Ascending aorta (tissue), 2 donors: ENCODE results near the gene DNAJC8. TPM values are rescaled to one million over a fixed set of nuclear protein-coding genes. Genes with fewer than 3 reads are reported as not detected.

Experiments
- DNase-seq, 2 donors: peaks; one replicate each; pipeline ENCODE4 v3.0.0-alpha.2; 2019; ENCODE audit warnings: low spot score in 2 of 2
- H3K27ac ChIP-seq, 2 donors: fragments of 200-600 bp; sonication (generic); one replicate each; pipeline ENCODE4 v1.5.1; 2016 to 2017; ENCODE audit warnings: mild to moderate bottlenecking in 1 of 2
- H3K27me3 ChIP-seq: fragments of 200-600 bp; sonication (generic); one replicate; pipeline ENCODE4 v1.5.1; 2017
- H3K36me3 ChIP-seq, 2 donors: fragments of 200-600 bp; sonication (generic); one replicate each; pipeline ENCODE4 v1.5.1; 2016
- H3K4me1 ChIP-seq, 2 donors: fragments of 200-600 bp; sonication (generic); one replicate each; pipeline ENCODE4 v1.5.1; 2016 to 2017; ENCODE audit warnings: mild to moderate bottlenecking in 1 of 2
- H3K4me3 ChIP-seq, 2 donors: fragments of 200-600 bp; sonication (generic); one replicate each; pipeline ENCODE4 v1.5.1; 2016 to 2017; ENCODE audit warnings: mild to moderate bottlenecking in 1 of 2
- H3K9me3 ChIP-seq, 2 donors: fragments of 200-600 bp; sonication (generic); one replicate each; pipeline ENCODE4 v1.5.1; 2016
- CTCF ChIP-seq, 3 experiments: fragments of 200-600 bp in 2 of 3; fragments of 450-650 bp in 1 of 3; sonication (generic) in 2 of 3; IDR thresholded peaks; one replicate each; pipeline ENCODE4 v1.5.1; 2016 to 2019; ENCODE audit warnings: antibody characterized with exemption in 3 of 3, mild to moderate bottlenecking in 1 of 3, moderate library complexity in 1 of 3
- intact Hi-C: fragments of 100-400 bp; cut with DNase I; formaldehyde crosslinking; loops from one replicate; pipeline ENCODE4 v1.15.1; 2023
- total RNA-seq: library from RNA; depleted of rRNA; stranded (reverse); fragments of >200 nt; gene quantifications from one replicate; pipeline ENCODE4 v1.1.0, GENCODE V29; 2016

The DNAJC8 gene
- total RNA-seq, 1 donor from 2014 or later: 65.2 TPM

- intact Hi-C loops: no loop called here
- H3K4me3 ChIP-seq: no peak overlapping the region
- H3K9me3 ChIP-seq: no peaks in the 10 kb centered on the region
- peaks cover 9 to 12% of the 10 kb centered on the region in 2 donors for H3K36me3 ChIP-seq
- TF ChIP-seq CTCF (IDR thresholded peaks at IDR 0.05): no peak
- no peaks in the 10 kb centered on the region for H3K27me3 ChIP-seq
- no peak for DNase-seq
- no peak overlapping the region for H3K27ac ChIP-seq
- H3K4me1 ChIP-seq: peaks cover 0 to 17% of the 10 kb centered on the region in 2 donors
Observed at GRCh38 chr1:28266920-28267322, 34.1 kb upstream of the DNAJC8 start.

DNA sequence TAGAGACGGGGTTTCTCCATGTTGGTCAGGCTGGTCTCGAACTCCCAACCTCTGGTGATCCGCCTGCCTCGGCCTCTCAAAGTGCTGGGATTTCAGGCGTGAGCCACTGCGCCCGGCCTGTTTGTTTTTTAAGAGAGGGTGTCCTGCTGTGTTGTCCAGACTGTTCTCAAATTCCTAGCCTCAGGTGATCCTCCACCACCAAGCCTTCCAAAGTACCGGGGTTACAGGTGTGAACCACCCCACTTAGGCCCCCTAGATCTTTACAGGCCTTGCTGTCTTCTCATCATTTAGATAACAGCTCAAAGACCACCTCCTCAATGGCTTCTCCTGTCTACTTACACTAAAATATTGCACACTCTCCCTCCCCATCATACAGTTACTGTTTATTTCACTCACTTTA, 32.7 kb upstream of the DNAJC8 start:
- H3K4me3 ChIP-seq: no peak overlapping the region
- H3K9me3 ChIP-seq: no peaks in the 10 kb centered on the region
- no peaks in the 10 kb centered on the region for H3K27me3 ChIP-seq
- peaks cover 0 to 3% of the 10 kb centered on the region in 2 donors for H3K36me3 ChIP-seq
- TF ChIP-seq CTCF (IDR thresholded peaks at IDR 0.05): no peak
- no peak overlapping the region for H3K27ac ChIP-seq
- intact Hi-C loops: no loop called here
- peaks cover 5 to 30% of the 10 kb centered on the region in 2 donors for H3K4me1 ChIP-seq
- no peak for DNase-seq

DNA sequence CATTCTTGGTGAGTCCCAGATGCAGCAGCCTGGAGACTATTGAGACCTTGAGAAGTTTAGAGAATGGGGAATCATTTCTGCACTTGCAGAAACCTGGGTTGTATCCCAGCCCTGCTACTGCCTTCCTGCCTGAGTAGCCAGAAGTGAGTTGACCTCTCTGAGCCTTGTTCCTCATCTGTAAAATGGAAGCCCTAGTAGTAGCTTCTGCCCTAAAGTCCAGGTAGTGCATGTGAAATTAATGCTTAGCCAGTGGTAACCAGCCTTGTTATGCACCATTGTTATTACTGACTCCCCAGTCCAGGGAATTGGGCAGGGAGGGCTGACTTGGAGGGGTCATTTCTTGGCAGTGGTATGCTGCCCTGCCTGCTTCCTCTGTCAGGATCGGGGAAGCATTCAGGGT, 32.1 kb upstream of the DNAJC8 start:
- Histone ChIP-seq H3K27ac (no peak overlapping the region), H3K27me3 (no peaks in the 10 kb centered on the region), H3K36me3 (no peaks in the 10 kb centered on the region), H3K4me1 (peaks cover 5 to 32% of the 10 kb centered on the region in 2 donors), H3K9me3 (no peaks in the 10 kb centered on the region), H3K4me3 (no peak overlapping the region)
- intact Hi-C loops: no loop called here
- DNase-seq: no peak
- TF ChIP-seq CTCF (IDR thresholded peaks at IDR 0.05): no peak

- H3K27ac ChIP-seq: peak overlapping the region; percentile 92 to 97
- H3K9me3 ChIP-seq: no peaks in the 10 kb centered on the region
- no peak for DNase-seq
- TF ChIP-seq CTCF (IDR thresholded peaks at IDR 0.05): no peak
- H3K27me3 ChIP-seq: no peaks in the 10 kb centered on the region
- intact Hi-C loops: no loop called here
- no peaks in the 10 kb centered on the region for H3K36me3 ChIP-seq
- H3K4me3 ChIP-seq: peak overlapping the region; percentile 99 to 100
- H3K4me1 ChIP-seq: peaks cover 5 to 30% of the 10 kb centered on the region in 2 donors
Observed at GRCh38 chr1:28260803-28261174, 28.0 kb upstream of the DNAJC8 start.

DNA sequence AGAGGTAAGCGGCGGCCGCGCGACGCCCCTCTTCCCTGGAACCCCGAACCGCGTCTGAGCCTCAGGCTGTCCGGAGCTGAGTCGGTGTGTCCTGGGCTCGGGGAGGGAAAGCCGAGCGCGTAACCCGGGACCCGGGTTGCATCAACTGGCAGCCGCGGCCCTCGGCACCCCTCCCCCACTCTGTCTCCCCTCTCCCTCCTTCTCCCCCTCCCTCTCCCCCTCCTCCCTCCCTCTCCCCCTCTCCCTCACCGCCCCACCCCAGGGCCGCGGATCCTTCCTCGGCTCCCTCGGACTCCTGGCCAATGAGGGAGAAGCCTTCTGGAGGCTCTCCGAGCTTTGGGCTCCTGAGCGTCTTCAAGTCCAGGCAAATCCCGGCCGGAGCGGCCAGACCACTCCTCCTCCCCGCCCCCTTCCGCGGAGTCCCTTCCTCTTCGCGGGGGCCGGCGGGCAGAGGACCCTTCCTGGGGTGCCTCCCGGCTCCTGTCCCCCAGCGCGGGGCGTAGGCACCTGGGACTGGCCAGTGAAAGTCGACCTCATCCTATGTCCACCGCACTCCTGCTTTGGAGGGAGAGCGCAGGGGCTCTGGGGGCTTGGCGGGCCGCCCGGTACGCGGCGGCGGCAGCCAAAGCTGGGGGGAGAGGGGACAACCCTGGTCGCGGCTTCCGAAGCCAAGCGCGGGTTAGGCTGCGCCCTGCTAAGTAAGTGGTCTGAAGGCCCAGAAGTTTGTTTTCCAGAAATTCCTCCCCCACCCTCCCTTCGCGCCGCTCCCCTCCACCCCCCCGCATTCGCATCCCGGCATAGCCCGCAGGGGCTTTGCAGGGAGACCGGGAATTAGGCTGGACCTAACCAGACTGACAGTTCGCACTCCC, 27.3 kb upstream of the DNAJC8 start:
- Histone ChIP-seq H3K4me1 (peaks cover 5 to 30% of the 10 kb centered on the region in 2 donors), H3K4me3 (peak overlapping the region; percentile 99 to 100), H3K36me3 (no peaks in the 10 kb centered on the region), H3K9me3 (no peaks in the 10 kb centered on the region), H3K27me3 (no peaks in the 10 kb centered on the region), H3K27ac (peak overlapping the region; percentile 92 to 97)
- DNase-seq: peak in 1 of 2 donors; percentile 90
- TF ChIP-seq CTCF (IDR thresholded peaks at IDR 0.05): no peak
- intact Hi-C loops: loop anchor here (1.0 to 10.0 kb wide), 7 partner anchors 13 to 625 kb away; partner anchors contain the start of genes DNAJC8, MED18, STX12 and YTHDF2
